T-helper 22 cell (primary cell): ENCODE results near the gene NBAS.
"Not testable (repeated sequence)": the region's sequence is repeated elsewhere in the genome, so short reads cannot be mapped to it uniquely, and the experiment has no call there.

Experiments
- DNase-seq: peaks from one replicate; pipeline ENCODE4 v3.0.0-alpha.2; 2020; ENCODE audit warnings: low read depth

The NBAS gene

GRCh38 chr2:15527074-15527739 lies 33.9 kb downstream of the NBAS start:
- no peak for DNase-seq

- no peak for DNase-seq
These were observed 39.4 kb downstream of the NBAS start for GRCh38 chr2:15521641-15522181.

- no peak for DNase-seq
These were observed 40.8 kb downstream of the NBAS start for GRCh38 chr2:15520346-15520745.

GRCh38 chr2:15518759-15519158 lies 42.4 kb downstream of the NBAS start:
- not testable (repeated sequence) for DNase-seq

DNA sequence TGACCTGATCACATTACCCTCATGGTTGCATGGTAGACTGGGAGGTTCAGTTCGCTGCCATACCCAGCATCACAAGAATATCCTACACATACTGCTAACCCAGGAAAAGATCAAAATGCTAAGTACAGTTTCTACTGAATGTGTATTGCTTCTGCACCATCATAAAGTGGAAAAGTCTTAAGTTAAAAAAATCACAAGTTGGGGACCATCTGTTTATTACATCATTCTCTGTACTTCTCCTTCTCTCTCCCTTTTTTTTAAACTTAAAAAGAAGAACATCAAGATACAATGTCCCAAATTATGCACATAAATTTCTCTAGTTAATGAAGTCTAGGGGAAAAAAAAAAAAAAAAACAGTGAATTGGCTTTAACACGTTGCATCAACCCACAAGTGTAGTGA lies 43.3 kb downstream of the NBAS start:
- no peak for DNase-seq

GRCh38 chr2:15511686-15512085 lies 49.4 kb downstream of the NBAS start:
- no peak for DNase-seq

DNA sequence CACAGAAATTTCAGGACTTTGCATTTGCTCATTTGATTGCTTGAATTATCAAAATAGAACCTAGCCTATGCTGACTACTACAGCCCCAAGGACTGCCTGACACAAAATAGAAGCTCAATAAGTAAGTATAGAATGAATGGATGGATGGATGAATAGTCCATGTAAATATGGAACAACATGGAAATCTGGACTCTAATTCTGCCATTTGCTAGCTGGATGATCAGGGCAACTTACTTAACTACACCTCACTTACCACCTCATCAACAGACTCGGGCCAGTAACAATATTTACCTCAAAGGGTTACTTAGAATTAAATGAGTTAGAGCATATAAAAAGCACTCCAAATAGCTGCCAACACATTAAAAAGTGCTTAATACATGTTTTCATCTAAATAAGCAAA lies 50.6 kb downstream of the NBAS start:
- no peak for DNase-seq

GRCh38 chr2:15510131-15510530 lies 51.0 kb downstream of the NBAS start:
- DNase-seq, result no peak

- DNase-seq, result no peak
These were observed 53.4 kb downstream of the NBAS start for GRCh38 chr2:15507697-15508096.

GRCh38 chr2:15507061-15507460 lies 54.1 kb downstream of the NBAS start:
- DNase-seq, result no peak

- no peak for DNase-seq
These were observed 54.8 kb downstream of the NBAS start for GRCh38 chr2:15506229-15506819.

GRCh38 chr2:15504882-15505663 lies 56.1 kb downstream of the NBAS start:
- no peak for DNase-seq

GRCh38 chr2:15499251-15499650 lies 61.9 kb downstream of the NBAS start:
- not testable (repeated sequence) for DNase-seq

- DNase-seq, result no peak
These were observed 62.6 kb downstream of the NBAS start for GRCh38 chr2:15498554-15498953.

DNA sequence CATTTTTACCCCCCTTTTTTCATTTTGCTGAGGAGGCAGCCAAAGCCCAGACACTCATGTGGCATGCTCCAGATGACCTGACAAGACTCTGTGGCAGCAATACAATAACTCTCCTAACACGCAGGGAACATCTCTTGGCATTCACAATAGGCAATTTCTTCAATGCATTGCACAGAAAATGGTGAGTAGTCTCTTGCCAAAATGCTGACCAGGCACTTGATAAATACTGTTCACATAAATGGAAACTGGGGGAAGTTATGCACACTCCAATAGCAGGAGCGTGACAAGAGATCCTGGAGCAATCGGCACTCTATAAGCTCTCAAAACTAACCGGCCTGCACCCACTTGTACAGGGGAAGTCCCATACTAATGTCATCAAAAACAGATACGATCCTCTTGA lies 66.3 kb downstream of the NBAS start:
- DNase-seq, result no peak

GRCh38 chr2:15492773-15493325 lies 68.3 kb downstream of the NBAS start:
- DNase-seq, result no peak

DNA sequence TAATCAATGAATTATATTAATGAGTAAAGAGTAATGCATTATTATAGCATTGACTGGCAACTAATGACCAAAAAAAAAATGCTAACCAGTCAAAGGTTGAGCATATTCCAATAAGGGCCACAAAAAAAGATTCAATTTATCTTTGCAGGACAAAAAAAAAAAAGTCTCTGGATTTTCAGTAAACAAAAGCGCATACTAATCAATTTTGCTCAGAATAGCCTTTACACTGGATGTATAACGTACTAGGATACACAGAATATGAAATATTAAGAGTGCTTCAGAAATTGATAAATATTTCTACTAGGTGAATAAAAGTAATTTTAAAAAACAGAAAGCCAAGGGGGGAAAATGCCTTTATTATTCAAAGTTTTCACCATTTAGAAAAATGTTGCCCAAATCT lies 74.4 kb downstream of the NBAS start:
- DNase-seq, result no peak

- DNase-seq, result no peak
These were observed 75.2 kb downstream of the NBAS start for GRCh38 chr2:15485949-15486348.

DNA sequence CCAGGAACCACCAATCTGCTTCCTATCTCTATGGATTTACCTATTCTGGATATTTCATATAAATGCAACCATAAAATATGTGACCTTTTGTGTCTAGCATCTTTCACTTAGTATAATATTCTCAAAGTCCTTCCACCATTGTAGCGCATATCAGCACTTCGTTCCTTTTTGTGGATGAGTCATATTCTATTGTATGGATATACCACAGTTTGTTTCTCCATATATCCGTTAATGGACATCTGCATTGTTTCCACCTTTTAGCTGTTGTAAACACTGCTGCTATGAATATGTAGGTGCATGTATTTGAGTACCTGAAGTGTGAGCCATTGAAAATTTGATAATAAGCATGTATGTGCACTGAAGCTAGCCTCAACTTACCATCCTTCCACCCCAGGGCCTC lies 80.1 kb downstream of the NBAS start:
- DNase-seq, result no peak

GRCh38 chr2:15480552-15480951 lies 80.6 kb downstream of the NBAS start:
- DNase-seq, result no peak

DNA sequence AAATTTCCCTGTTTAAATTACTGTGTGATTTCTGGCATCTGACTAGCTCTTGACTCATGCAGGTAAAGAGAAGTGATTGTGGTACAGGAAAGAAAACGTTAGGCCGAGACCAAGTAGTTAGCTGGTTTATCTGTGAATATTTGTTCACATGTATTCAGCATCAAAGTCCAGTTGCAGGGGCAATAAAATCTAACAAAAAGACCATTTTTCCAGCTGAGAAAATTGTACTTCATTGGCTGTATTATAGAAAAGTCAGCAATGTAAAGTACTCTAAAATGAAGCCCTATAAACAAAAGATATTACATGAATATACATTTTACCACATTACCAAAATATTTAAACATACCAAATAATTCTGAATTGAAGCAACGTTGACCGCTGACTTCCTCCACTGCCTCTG lies 88.3 kb downstream of the NBAS start:
- DNase-seq, result no peak

- no peak for DNase-seq
These were observed 89.0 kb downstream of the NBAS start for GRCh38 chr2:15472133-15472532.

DNA sequence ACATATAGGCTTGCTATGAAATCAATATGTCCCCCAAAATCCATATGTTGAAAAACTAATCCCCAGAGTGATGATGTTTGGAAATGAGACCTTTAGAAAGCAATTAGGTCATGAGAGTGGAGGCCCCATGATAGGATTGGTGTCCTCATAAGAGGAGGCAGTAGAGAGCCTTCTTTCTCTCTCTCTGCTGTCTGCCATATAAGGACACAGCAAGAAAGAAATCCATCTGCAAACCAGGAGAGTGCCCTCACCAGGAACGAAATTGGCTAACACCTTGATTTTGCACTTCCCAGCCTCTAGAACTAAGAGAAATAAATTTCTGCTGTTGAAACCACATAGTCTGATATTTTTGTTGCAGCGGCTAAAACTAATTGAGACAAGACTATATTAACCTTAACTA lies 89.5 kb downstream of the NBAS start:
- no peak for DNase-seq
